HG03103 (cell line): ENCODE measurements around the gene INVS.
"Not testable (repeated sequence)": the region's sequence is repeated elsewhere in the genome, so short reads cannot be mapped to it uniquely, and the experiment has no call there.

Experiments
- ATAC-seq: cut with Tn5 transposase; IDR thresholded peaks from one replicate; pipeline ENCODE4 v1.9.1; 2021; ENCODE audit warnings: low read depth; ENCODE audit not compliant: unreplicated experiment

The INVS gene

GRCh38 chr9:100117316-100117715, 18.3 kb downstream of the INVS start:
- ATAC-seq: no peak

DNA sequence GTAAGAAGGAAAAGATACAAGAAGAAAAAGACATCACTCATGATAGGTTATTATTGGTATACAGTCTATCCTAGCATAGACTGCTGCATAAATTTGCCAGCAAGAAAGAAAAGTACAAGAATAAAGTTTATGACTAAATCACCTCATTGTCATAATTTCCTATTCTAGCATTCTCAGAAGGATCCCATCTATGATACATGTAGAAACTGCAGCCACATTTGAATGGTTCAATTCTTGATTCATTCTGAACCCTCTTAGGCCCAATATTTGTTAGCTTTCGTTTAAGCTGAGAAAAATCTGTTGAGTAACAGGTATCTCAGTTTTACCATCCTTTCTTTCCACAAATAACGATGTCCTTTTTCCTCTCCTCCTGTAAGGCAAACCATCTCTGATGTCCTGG, 21.2 kb downstream of the INVS start:
- no peak for ATAC-seq

DNA sequence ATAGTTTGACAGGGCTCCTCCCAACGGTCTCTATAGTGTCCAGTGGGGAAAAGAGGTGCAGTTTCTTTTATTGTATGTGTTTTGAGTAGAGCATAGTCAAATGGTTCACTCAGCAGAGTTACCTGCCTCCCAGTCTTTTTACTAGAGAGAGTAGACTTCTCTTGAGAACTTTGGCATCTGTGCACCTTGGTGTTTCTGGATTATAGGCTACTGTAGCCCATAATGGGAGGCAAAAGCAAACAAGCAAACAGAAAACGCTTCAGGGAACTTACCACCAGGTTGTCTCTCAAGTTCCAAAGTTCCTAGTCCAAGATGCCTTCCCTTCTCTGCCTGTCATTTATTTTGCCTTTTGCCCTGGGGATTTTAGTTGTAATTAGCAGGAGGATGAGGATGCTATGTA, 26.2 kb downstream of the INVS start:
- no peak for ATAC-seq

- no peak for ATAC-seq
These were observed 26.9 kb downstream of the INVS start for GRCh38 chr9:100125910-100126309.

DNA sequence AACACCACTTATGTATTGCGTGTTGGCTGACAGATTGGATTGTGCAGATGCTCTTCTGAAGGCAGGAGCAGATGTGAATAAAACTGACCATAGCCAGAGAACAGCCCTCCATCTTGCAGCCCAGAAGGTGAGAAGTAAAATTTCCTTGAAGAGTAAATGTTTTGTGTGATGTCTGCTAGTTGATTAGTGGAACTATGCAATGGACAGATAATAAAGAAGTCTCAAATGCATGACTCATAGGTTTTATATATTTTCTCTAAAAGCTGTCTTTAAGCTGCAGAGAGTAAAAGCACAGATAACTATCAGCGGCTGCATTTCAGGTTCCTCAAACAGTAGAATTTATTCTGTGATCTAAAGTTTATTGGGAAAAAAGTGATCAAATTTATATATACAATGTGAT, 27.4 kb downstream of the INVS start:
- no peak for ATAC-seq

- ATAC-seq: no peak
These were observed 30.7 kb downstream of the INVS start for GRCh38 chr9:100129772-100130171.

- ATAC-seq: no peak
These were observed 32.2 kb downstream of the INVS start for GRCh38 chr9:100131216-100131615.

GRCh38 chr9:100131875-100132430, 32.9 kb downstream of the INVS start:
- ATAC-seq: no peak

DNA sequence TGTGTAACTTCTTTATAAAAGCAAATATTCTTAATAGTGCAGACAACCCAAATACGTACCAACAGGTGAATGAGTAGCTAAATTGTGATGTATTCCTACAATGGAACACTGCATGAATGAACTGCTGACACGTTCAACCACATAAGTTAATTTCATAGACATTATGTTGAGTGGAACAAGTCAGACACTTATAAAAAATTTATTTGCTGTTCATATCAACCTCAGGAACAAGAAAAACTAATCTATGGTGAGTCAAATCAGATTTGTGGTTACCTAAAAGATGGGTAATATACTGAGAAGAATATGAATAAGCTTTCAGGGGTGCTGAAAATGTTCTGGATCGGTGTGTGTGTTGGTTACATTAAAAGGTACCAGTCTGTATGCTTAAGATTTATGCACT, 35.7 kb downstream of the INVS start:
- no peak for ATAC-seq

DNA sequence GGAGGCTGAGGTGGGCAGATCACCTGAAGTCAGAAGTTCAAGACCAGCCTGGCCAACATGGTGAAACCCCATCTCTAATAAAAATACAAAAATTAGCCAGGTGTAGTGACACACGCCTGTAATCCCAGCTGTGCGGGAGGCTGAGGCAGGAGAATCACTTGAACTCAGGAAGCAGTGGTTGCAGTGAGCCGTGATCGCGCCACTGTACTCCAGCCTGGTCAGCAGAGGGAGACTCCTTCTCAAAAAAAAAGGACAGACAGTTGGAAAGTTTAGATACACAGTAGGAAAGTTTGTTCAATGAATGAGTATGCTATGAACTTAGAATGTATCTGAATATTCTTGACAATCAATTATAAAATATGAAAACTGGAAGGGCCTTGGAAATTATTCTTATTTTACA, 37.8 kb downstream of the INVS start:
- not testable (repeated sequence) for ATAC-seq

GRCh38 chr9:100140303-100140702, 41.3 kb downstream of the INVS start:
- not testable (repeated sequence) for ATAC-seq

GRCh38 chr9:100141862-100142261, 42.8 kb downstream of the INVS start:
- not testable (repeated sequence) for ATAC-seq

- ATAC-seq: not testable (repeated sequence)
These were observed 46.3 kb downstream of the INVS start for GRCh38 chr9:100145167-100145934.

- not testable (repeated sequence) for ATAC-seq
These were observed 46.9 kb downstream of the INVS start for GRCh38 chr9:100145976-100146375.

DNA sequence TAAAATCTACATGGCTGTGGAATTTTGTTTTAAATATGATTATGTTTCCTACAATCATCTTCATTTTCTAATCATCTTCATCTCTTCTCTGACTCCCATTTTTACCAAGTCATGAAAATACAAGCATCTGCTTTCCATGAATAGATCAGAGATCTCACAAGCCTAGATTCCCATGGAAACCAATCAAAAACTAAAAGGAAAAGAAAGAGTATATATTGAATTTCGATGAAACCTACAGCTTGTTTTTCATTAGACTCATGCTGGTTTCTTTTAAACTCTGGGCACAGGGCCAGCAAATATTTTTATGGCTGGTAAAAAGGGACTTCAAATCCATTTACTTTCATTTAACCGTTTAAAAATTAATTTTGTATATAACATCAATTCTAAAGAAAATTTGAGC, 51.2 kb downstream of the INVS start:
- ATAC-seq: no peak

DNA sequence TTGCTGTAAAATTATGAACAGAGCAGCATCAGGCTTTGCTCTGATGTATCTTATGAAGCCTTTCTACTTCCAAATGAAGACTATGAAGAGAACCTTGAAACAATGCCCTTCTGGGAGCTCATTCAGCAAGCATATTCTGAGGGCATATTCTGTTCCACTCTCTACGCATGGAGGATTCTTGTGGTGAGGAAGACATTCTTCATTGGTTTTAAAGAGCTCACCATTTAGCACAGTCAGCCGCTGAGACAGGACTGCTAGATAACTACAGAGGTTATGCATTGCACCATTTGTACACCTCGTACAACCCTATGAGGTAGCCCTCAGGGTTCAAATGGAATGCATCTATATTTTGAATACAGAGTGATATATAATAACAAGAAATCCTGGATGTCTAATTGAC, 61.0 kb downstream of the INVS start:
- ATAC-seq: no peak

- ATAC-seq: no peak
These were observed 68.1 kb downstream of the INVS start for GRCh38 chr9:100167176-100167575.

GRCh38 chr9:100167915-100168654, 69.0 kb downstream of the INVS start:
- ATAC-seq: no peak

DNA sequence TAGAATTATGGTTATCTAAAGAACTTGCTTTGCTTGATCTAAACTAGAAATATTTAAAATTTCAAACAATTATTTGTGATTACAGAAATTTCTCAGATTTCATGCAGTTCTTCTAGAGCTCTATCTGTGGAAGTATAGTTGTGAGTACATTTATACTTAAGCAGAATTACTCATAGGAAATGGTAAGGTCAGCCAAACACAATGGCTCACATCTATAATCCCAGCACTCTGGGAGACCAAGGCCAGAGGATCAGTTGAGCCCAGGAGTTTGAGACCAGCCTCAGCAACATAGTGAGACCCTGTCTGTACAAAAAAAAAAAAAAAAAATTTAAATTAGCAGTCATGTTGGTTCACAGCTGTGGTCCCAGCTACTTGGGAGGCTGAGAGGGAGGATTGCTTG, 71.0 kb downstream of the INVS start:
- no peak for ATAC-seq

DNA sequence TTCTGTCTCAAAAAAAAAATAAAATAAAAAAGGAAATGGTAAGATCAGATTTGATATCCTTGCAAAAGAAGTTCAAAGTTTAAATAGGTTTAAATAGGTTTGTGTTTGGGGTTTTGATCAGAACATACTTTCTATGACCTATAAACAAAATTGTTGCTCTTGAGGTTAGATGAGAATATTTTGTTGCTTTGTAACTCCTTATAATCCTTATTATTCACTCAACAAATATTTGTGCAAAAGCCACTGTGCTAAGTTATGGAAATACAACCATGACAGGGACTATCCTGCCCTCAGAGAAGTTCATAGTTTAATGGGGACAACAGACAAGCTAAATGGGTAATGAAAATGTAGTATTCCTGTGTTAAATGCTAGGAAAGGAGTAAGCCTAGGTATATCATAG, 71.5 kb downstream of the INVS start:
- no peak for ATAC-seq

GRCh38 chr9:100186356-100186755, 87.3 kb downstream of the INVS start:
- ATAC-seq: no peak

- ATAC-seq: no peak
These were observed 91.3 kb downstream of the INVS start for GRCh38 chr9:100190339-100190738.
